ENCODE results near the gene APBA1.
A peak's percentile ranks its signal among the peaks of the same experiment; 100 is the strongest.

The APBA1 gene

DNA sequence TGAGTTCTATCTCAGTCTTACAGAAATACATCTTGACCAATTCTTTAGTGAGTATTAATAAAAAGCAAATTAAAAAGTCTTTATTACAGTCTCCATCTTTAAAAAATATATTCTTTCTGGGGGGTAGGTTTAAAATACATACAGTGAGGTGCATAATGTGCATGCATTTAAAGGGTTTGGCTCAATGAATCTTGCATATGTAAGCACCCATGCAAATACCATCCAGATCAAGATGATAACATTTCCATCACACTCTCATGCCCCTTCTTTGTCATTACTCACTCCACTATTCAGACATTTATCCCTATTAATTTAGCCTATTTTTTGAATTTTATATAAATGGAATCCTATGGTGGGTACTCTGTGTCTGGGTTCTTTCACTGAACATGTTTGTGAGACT lies 113.0 kb downstream of the APBA1 start:
- Histone ChIP-seq H3K79me2 (ENCODE audit: control insufficient read depth, insufficient read depth, low read length, unreplicated experiment) (no peaks in the 10 kb centered on the region), H3K27me3 (ENCODE audit: insufficient read depth, low read length) (peaks cover under 1% of the 10 kb centered on the region; the same call in 1 of the 2 replicates), H3K4me1 (ENCODE audit: control insufficient read depth, insufficient read depth, low read length, unreplicated experiment) (peaks cover 10% of the 10 kb centered on the region), H3K27ac (ENCODE audit: low read depth, low read length) (no peak overlapping the region), H3K36me3 (ENCODE audit: insufficient read depth, low read length) (no peaks in the 10 kb centered on the region), H3K4me3 (ENCODE audit: low read depth, low read length) (no peak overlapping the region), H2AFZ (ENCODE audit: low read length, unreplicated experiment) (no peak overlapping the region)

DNA sequence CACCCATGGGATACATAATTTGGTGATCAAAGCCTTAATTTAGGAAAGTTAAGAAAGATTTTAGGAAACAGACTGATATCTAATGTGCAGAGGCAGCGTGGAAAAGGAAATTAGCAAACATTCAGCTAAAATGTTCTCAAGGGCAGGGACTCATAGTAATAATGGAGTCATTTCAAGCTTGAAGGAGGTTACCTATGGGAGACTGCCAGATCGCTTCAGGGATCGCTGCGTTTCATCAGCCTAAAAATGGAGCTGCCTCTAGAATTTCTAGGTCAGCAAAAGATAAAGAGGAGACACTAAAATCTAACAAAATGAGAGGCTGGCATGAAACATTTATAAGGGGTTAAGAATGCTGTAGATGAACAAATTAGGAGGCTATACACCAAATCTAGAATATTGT lies 115.5 kb downstream of the APBA1 start:
- no peaks in the 10 kb centered on the region for H3K79me2 ChIP-seq (ENCODE audit: control insufficient read depth, insufficient read depth, low read length, unreplicated experiment)
- H2AFZ ChIP-seq (ENCODE audit: low read length, unreplicated experiment): no peak overlapping the region
- no peaks in the 10 kb centered on the region for H3K36me3 ChIP-seq (ENCODE audit: insufficient read depth, low read length)
- H3K4me3 ChIP-seq (ENCODE audit: low read depth, low read length): no peak overlapping the region
- H3K27me3 ChIP-seq (ENCODE audit: insufficient read depth, low read length): peaks cover 9% of the 10 kb centered on the region
- no peak overlapping the region for H3K27ac ChIP-seq (ENCODE audit: low read depth, low read length)
- peaks cover 10% of the 10 kb centered on the region for H3K4me1 ChIP-seq (ENCODE audit: control insufficient read depth, insufficient read depth, low read length, unreplicated experiment)

GRCh38 chr9:69555802-69556201 lies 116.4 kb downstream of the APBA1 start:
- H3K4me3 ChIP-seq (ENCODE audit: low read depth, low read length): no peak overlapping the region
- peaks cover 9% of the 10 kb centered on the region for H3K27me3 ChIP-seq (ENCODE audit: insufficient read depth, low read length)
- no peaks in the 10 kb centered on the region for H3K79me2 ChIP-seq (ENCODE audit: control insufficient read depth, insufficient read depth, low read length, unreplicated experiment)
- no peak overlapping the region for H2AFZ ChIP-seq (ENCODE audit: low read length, unreplicated experiment)
- H3K4me1 ChIP-seq (ENCODE audit: control insufficient read depth, insufficient read depth, low read length, unreplicated experiment): peaks cover 10% of the 10 kb centered on the region
- no peak overlapping the region for H3K27ac ChIP-seq (ENCODE audit: low read depth, low read length)
- H3K36me3 ChIP-seq (ENCODE audit: insufficient read depth, low read length): no peaks in the 10 kb centered on the region

GRCh38 chr9:69554945-69555344 lies 117.2 kb downstream of the APBA1 start:
- peaks cover 9% of the 10 kb centered on the region for H3K27me3 ChIP-seq (ENCODE audit: insufficient read depth, low read length)
- H3K4me1 ChIP-seq (ENCODE audit: control insufficient read depth, insufficient read depth, low read length, unreplicated experiment): peaks cover 10% of the 10 kb centered on the region
- no peak overlapping the region for H3K4me3 ChIP-seq (ENCODE audit: low read depth, low read length)
- no peak overlapping the region for H2AFZ ChIP-seq (ENCODE audit: low read length, unreplicated experiment)
- no peak overlapping the region for H3K27ac ChIP-seq (ENCODE audit: low read depth, low read length)
- H3K79me2 ChIP-seq (ENCODE audit: control insufficient read depth, insufficient read depth, low read length, unreplicated experiment): no peaks in the 10 kb centered on the region
- no peaks in the 10 kb centered on the region for H3K36me3 ChIP-seq (ENCODE audit: insufficient read depth, low read length)

- Histone ChIP-seq H3K79me2 (ENCODE audit: control insufficient read depth, insufficient read depth, low read length, unreplicated experiment) (no peaks in the 10 kb centered on the region), H3K4me1 (ENCODE audit: control insufficient read depth, insufficient read depth, low read length, unreplicated experiment) (no peaks in the 10 kb centered on the region), H3K4me3 (ENCODE audit: low read depth, low read length) (no peak overlapping the region), H2AFZ (ENCODE audit: low read length, unreplicated experiment) (no peak overlapping the region), H3K36me3 (ENCODE audit: insufficient read depth, low read length) (no peaks in the 10 kb centered on the region), H3K27me3 (ENCODE audit: insufficient read depth, low read length) (peaks cover 14% of the 10 kb centered on the region), H3K27ac (ENCODE audit: low read depth, low read length) (no peak overlapping the region)
These were observed 122.6 kb downstream of the APBA1 start for GRCh38 chr9:69549310-69550202.

DNA sequence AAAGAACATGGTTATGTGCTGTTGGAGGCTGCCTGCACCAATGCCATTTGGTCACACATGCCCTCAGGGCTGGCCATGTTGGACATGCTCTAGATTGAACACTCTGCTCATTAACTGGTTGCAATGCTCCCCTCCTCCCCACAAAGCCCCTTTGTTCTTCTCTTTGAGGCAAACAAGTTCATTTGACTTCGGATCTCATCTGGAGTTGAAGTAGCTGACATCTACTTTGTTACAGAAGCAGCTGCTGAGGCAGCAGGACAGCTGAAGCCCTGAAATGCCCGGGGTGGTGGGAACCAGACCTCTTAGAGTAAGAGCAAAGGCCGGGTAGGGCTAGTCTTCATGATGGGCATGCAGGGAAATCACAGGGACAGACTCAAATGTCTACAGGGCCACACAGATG lies 123.5 kb downstream of the APBA1 start:
- no peaks in the 10 kb centered on the region for H3K79me2 ChIP-seq (ENCODE audit: control insufficient read depth, insufficient read depth, low read length, unreplicated experiment)
- H2AFZ ChIP-seq (ENCODE audit: low read length, unreplicated experiment): no peak overlapping the region
- no peaks in the 10 kb centered on the region for H3K4me1 ChIP-seq (ENCODE audit: control insufficient read depth, insufficient read depth, low read length, unreplicated experiment)
- no peak overlapping the region for H3K27ac ChIP-seq (ENCODE audit: low read depth, low read length)
- no peak overlapping the region for H3K4me3 ChIP-seq (ENCODE audit: low read depth, low read length)
- no peaks in the 10 kb centered on the region for H3K36me3 ChIP-seq (ENCODE audit: insufficient read depth, low read length)
- peaks cover 10% of the 10 kb centered on the region for H3K27me3 ChIP-seq (ENCODE audit: insufficient read depth, low read length)

DNA sequence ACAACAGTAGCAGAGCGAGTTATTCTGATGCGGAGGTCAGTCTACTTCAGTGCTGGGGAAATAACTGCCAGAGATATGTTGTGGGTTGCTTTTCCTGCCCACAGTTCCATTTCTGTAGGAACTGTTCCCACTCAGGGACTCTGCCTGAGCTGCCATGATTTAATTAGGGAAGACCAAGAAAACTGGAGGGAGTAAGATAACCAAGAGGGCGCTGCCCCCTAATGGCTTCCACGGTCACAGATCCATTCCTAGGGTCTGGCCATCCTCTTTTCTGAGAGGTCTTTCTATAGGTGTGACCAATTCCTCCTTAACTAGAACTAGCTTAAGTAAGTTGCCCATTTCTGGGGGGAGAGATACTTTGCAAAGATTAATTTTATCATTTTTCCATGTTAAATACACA lies 125.9 kb downstream of the APBA1 start:
- no peaks in the 10 kb centered on the region for H3K36me3 ChIP-seq (ENCODE audit: insufficient read depth, low read length)
- no peak overlapping the region for H2AFZ ChIP-seq (ENCODE audit: low read length, unreplicated experiment)
- no peaks in the 10 kb centered on the region for H3K4me1 ChIP-seq (ENCODE audit: control insufficient read depth, insufficient read depth, low read length, unreplicated experiment)
- peaks cover 5% of the 10 kb centered on the region; the same call in 1 of the 2 replicates for H3K27me3 ChIP-seq (ENCODE audit: insufficient read depth, low read length)
- no peak overlapping the region for H3K4me3 ChIP-seq (ENCODE audit: low read depth, low read length)
- no peaks in the 10 kb centered on the region for H3K79me2 ChIP-seq (ENCODE audit: control insufficient read depth, insufficient read depth, low read length, unreplicated experiment)
- no peak overlapping the region for H3K27ac ChIP-seq (ENCODE audit: low read depth, low read length)

DNA sequence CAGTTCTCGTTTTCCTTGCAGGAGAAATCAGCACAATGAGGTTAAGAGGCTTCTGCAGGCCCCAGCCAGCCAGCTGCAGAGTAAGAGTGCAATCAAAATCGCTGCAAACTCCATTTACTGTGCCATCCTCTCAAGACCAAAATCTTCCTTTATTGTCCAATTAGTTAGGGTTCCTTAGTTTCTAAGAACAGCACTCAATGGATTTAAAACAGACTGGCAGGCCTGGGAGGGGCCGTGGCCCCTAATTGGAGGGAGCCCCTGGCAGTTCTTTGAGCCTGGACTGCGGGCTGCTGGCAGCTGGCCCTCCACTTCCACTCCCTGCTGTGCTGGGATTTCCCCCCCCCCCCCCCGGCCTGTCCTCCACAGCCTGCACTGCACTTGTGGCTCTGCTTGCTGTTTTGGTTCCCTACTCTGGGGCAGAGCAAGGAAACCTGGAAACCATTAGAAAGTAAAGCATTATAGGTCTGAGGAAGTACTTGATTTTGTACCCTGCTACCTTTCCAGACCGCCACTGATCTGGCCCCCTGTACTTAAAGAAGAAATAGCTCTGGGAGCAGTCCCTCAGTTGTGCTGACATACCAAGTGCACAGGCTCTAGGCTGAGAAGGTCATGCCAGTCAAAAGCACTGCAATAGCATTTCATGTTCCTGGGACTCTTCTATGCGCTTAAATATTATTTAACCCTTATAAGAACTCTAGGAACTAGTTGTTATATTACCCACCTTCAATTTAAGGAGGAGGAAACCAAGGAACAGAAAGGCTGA lies 129.0 kb downstream of the APBA1 start:
- Histone ChIP-seq H3K79me2 (ENCODE audit: control insufficient read depth, insufficient read depth, low read length, unreplicated experiment) (no peaks in the 10 kb centered on the region), H2AFZ (ENCODE audit: low read length, unreplicated experiment) (no peak overlapping the region), H3K4me1 (ENCODE audit: control insufficient read depth, insufficient read depth, low read length, unreplicated experiment) (no peaks in the 10 kb centered on the region), H3K36me3 (ENCODE audit: insufficient read depth, low read length) (no peaks in the 10 kb centered on the region), H3K27me3 (ENCODE audit: insufficient read depth, low read length) (peaks cover 5% of the 10 kb centered on the region; the same call in 1 of the 2 replicates), H3K27ac (ENCODE audit: low read depth, low read length) (no peak overlapping the region), H3K4me3 (ENCODE audit: low read depth, low read length) (no peak overlapping the region)

GRCh38 chr9:69542058-69542457 lies 130.1 kb downstream of the APBA1 start:
- Histone ChIP-seq H3K79me2 (ENCODE audit: control insufficient read depth, insufficient read depth, low read length, unreplicated experiment) (no peaks in the 10 kb centered on the region), H3K27ac (ENCODE audit: low read depth, low read length) (no peak overlapping the region), H3K4me1 (ENCODE audit: control insufficient read depth, insufficient read depth, low read length, unreplicated experiment) (no peaks in the 10 kb centered on the region), H3K27me3 (ENCODE audit: insufficient read depth, low read length) (no peaks in the 10 kb centered on the region), H3K36me3 (ENCODE audit: insufficient read depth, low read length) (no peaks in the 10 kb centered on the region), H2AFZ (ENCODE audit: low read length, unreplicated experiment) (no peak overlapping the region), H3K4me3 (ENCODE audit: low read depth, low read length) (no peak overlapping the region)

DNA sequence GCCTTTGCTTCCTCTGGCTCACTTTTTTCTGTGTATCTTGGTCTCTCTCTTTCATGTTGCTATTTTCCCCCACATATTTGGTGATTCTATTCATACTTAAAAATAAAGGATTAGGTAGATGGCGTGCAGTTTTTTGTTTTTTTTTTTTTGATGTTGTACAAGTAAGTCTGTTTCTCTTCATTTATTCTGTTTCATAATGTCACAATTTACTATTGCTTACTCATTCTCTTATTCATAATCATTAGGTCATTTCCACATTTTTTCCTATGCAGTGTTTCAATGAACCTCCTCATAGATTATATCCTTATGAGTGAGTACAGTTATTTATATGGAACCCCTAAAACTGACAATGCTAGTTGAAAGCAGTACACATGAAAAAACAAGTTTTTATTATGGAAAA lies 136.3 kb downstream of the APBA1 start:
- H3K27me3 ChIP-seq (ENCODE audit: insufficient read depth, low read length): no peaks in the 10 kb centered on the region
- peak overlapping the region; percentile 18 for H2AFZ ChIP-seq (ENCODE audit: low read length, unreplicated experiment)
- H3K79me2 ChIP-seq (ENCODE audit: control insufficient read depth, insufficient read depth, low read length, unreplicated experiment): no peaks in the 10 kb centered on the region
- no peak overlapping the region for H3K4me3 ChIP-seq (ENCODE audit: low read depth, low read length)
- no peaks in the 10 kb centered on the region for H3K36me3 ChIP-seq (ENCODE audit: insufficient read depth, low read length)
- peak overlapping the region; percentile 77 for H3K27ac ChIP-seq (ENCODE audit: low read depth, low read length)
- H3K4me1 ChIP-seq (ENCODE audit: control insufficient read depth, insufficient read depth, low read length, unreplicated experiment): peaks cover 15% of the 10 kb centered on the region
